Suprapubic skin (tissue), 3 donors: Measurements from ENCODE around the gene EGFR.

Experiments used
- EP300 ChIP-seq: sonication (generic); formaldehyde crosslinking; IDR thresholded peaks from one replicate; pipeline ENCODE4 v1.6.1; 2017; ENCODE audit warnings: antibody characterized with exemption
- TF ChIP-seq, protein P1 (sequence below), 2 donors: fragments of 200-600 bp in 1 of 2; fragments of 450-650 bp in 1 of 2; sonication (generic) in 1 of 2; IDR thresholded peaks; one replicate each; pipeline ENCODE4 v1.5.1; 2016 to 2019; ENCODE audit warnings: antibody characterized with exemption in 2 of 2, mild to moderate bottlenecking in 1 of 2, moderate library complexity in 1 of 2

DNA sequence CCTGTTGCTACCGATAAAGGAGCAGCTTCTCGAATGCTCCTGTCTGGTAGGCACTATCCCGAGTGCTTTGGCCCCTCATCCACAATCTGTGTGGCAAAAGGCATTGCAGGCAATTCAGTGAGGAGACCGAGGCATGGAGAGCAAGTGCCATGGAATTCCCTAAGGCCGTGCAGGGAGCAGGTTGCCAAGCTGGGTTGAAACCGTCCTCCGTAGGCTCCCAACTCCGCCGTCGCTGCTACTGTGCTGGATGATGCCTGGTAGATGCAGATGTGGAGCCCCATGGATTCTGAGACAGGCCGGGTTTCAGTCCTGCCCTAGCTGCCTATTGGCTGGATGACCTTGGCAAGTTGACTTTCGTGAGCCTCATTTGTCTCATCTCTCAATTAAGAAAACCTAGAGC lies 85.3 kb downstream of the EGFR start:
- TF ChIP-seq EP300: no peak
- TF ChIP-seq, protein P1, sequence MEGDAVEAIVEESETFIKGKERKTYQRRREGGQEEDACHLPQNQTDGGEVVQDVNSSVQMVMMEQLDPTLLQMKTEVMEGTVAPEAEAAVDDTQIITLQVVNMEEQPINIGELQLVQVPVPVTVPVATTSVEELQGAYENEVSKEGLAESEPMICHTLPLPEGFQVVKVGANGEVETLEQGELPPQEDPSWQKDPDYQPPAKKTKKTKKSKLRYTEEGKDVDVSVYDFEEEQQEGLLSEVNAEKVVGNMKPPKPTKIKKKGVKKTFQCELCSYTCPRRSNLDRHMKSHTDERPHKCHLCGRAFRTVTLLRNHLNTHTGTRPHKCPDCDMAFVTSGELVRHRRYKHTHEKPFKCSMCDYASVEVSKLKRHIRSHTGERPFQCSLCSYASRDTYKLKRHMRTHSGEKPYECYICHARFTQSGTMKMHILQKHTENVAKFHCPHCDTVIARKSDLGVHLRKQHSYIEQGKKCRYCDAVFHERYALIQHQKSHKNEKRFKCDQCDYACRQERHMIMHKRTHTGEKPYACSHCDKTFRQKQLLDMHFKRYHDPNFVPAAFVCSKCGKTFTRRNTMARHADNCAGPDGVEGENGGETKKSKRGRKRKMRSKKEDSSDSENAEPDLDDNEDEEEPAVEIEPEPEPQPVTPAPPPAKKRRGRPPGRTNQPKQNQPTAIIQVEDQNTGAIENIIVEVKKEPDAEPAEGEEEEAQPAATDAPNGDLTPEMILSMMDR (IDR thresholded peaks at IDR 0.05): no peak
